K562 (cell line): ENCODE results near the gene LTB4R2. TPM values are rescaled to one million over a fixed set of nuclear protein-coding genes. Genes with fewer than 3 reads are reported as not detected.

ENCODE experiments used
- CREB3L1 ChIP-seq: fragments of 450-650 bp; IDR thresholded peaks from 2 replicates; pipeline ENCODE4 v1.6.1; 2014; ENCODE audit warnings: low read depth, mild to moderate bottlenecking, moderate library complexity, borderline replicate concordance
- DIDO1 ChIP-seq: fragments of 450-650 bp; IDR thresholded peaks from 2 replicates; pipeline ENCODE4 v1.6.1; 2016; ENCODE audit warnings: low read depth, missing biosample characterization, missing genetic modification characterization
- DNMT1 ChIP-seq: fragments of 450-650 bp; IDR thresholded peaks from 2 replicates; pipeline ENCODE4 v1.6.1; 2016; ENCODE audit warnings: antibody characterized with exemption, mild to moderate bottlenecking
- FOXJ3 ChIP-seq: sonication (generic); formaldehyde crosslinking; IDR thresholded peaks from 2 replicates; pipeline ENCODE4 v1.4.0; 2020; ENCODE audit warnings: mild to moderate bottlenecking, missing genetic modification reagents
- HBP1 ChIP-seq: fragments of 450-650 bp; formaldehyde crosslinking; IDR thresholded peaks from 2 replicates; pipeline ENCODE4 v1.4.0; 2022; ENCODE audit warnings: missing genetic modification characterization
- MEF2D ChIP-seq: conservative IDR thresholded peaks from 2 replicates; pipeline ENCODE4 v1.6.1; 2016; ENCODE audit warnings: low read depth, missing genetic modification characterization, missing compliant biosample characterization
- MTA3 ChIP-seq: fragments of 450-650 bp; formaldehyde crosslinking; IDR thresholded peaks from 2 replicates; pipeline ENCODE4 v1.6.1; 2017; ENCODE audit warnings: mild to moderate bottlenecking, borderline replicate concordance
- NBN ChIP-seq: fragments of 450-650 bp; IDR thresholded peaks from 2 replicates; pipeline ENCODE4 v1.6.1; 2016; ENCODE audit warnings: low read depth, mild to moderate bottlenecking
- NFYB ChIP-seq: IDR thresholded peaks from 2 replicates; pipeline ENCODE4 v1.6.1; 2011; ENCODE audit warnings: mild to moderate bottlenecking, moderate library complexity; ENCODE audit not compliant: insufficient read length; ENCODE audit errors: extremely low read depth
- PHF20 ChIP-seq: fragments of 450-650 bp; IDR thresholded peaks from 2 replicates; pipeline ENCODE4 v1.6.1; 2018; ENCODE audit not compliant: partially characterized antibody
- RFX7 ChIP-seq: fragments of 250-450 bp; sonication (Bioruptor Pico); IDR thresholded peaks from 2 replicates; pipeline ENCODE4 v1.5.1; 2021; ENCODE audit warnings: mild to moderate bottlenecking
- RHOXF2B ChIP-seq: fragments of 250-450 bp; sonication (Bioruptor Pico); conservative IDR thresholded peaks from 2 replicates; pipeline ENCODE4 v1.5.1; 2021
- SREBF2 ChIP-seq: sonication (generic); formaldehyde crosslinking; IDR thresholded peaks from 2 replicates; pipeline ENCODE4 v1.4.0; 2020; ENCODE audit warnings: mild to moderate bottlenecking, missing genetic modification reagents
- TRIM24 ChIP-seq, 2 experiments: fragments of 450-650 bp; IDR thresholded peaks; 2 replicates each; pipeline ENCODE4 v1.6.1; 2016
- VEZF1 ChIP-seq: fragments of 200-800 bp; sonication (Bioruptor generic); IDR thresholded peaks from 2 replicates; pipeline ENCODE4 v1.6.1; 2017; ENCODE audit warnings: missing genetic modification characterization, missing compliant biosample characterization
- ZBTB11 ChIP-seq, 3 experiments: fragments of 200-800 bp in 1 of 3; fragments of 250-450 bp in 1 of 3; fragments of 450-650 bp in 1 of 3; sonication (Bioruptor Pico) in 1 of 3; sonication (Bioruptor generic) in 1 of 3; formaldehyde crosslinking in 1 of 3; IDR thresholded peaks; 2 replicates each; pipeline versions ENCODE4 v1.6.1 to v1.8.0; 2016 to 2022; ENCODE audit warnings: mild to moderate bottlenecking in 2 of 3, missing genetic modification characterization in 2 of 3, missing compliant biosample characterization in 1 of 3, moderate library complexity in 1 of 3
- ZNF232 ChIP-seq: sonication (generic); formaldehyde crosslinking; IDR thresholded peaks from 2 replicates; pipeline ENCODE4 v1.8.0; 2022; ENCODE audit warnings: mild to moderate bottlenecking, missing genetic modification reagents
- ZNF512 ChIP-seq: IDR thresholded peaks from 2 replicates; pipeline ENCODE4 v1.6.1; 2016; ENCODE audit warnings: missing genetic modification characterization, missing compliant biosample characterization
- ZNF785 ChIP-seq: fragments of 250-450 bp; sonication (Bioruptor Pico); IDR thresholded peaks from 2 replicates; pipeline ENCODE4 v1.4.0; 2020; ENCODE audit warnings: mild to moderate bottlenecking
- polyA plus RNA-seq, 8 experiments: library from polyadenylated mRNA; depleted of rRNA in 4 of 8; stranded (reverse) in 5 of 8; unstranded in 3 of 8; fragments of >200 nt; fragmentation: Nextera tagmentation in 2 of 8; fragmentation: Illumina TruSeq in 1 of 8; extraction: Ambion mirVana in 2 of 8; extraction: Trizol in 1 of 8; gene quantifications; 2 replicates each; pipeline versions ENCODE4 v1.2.1 to v1.2.3, GENCODE V29; 2011 to 2014; ENCODE audit warnings: inconsistent platforms in 1 of 8, missing spikeins in 1 of 8
- total RNA-seq, 7 experiments: library from RNA; depleted of rRNA in 6 of 7; stranded (reverse); fragments of >200 nt in 6 of 7; fragmentation: Illumina TruSeq in 2 of 7; extraction: Trizol in 2 of 7; gene quantifications; 2 replicates each; pipeline versions ENCODE4 v1.2.1 to v1.2.3, GENCODE V29; 2011 to 2021; ENCODE audit warnings: low replicate concordance in 1 of 7

LTB4R2 gene
- total and polyA plus RNA-seq, 9 of the 15 experiments (the other 6 are each of a cell fraction or from before 2014, with no cell fraction given) = 0.03 to 11.6 (median 2.8) TPM; not detected in 1

- TF ChIP-seq ZBTB11 (CRISPR knock-in tag; IDR thresholded peaks at IDR 0.05) (peak in 1 of 3 experiments; percentile 73; a peak in 1 of 6 replicates), ZNF512 (tag) (no peak), MEF2D (tag) (no peak), ZNF232 (CRISPR knock-in tag) (no peak), RFX7 (CRISPR knock-in tag) (no peak), DIDO1 (no peak), MTA3 (peak; percentile 81; the same call in 1 of the 2 replicates), RHOXF2B (CRISPR knock-in tag) (no peak), NBN (no peak), PHF20 (peak; percentile 48), DNMT1 (no peak), NFYB (no peak), SREBF2 (CRISPR knock-in tag) (no peak), CREB3L1 (peak; percentile 94), FOXJ3 (CRISPR knock-in tag) (no peak), VEZF1 (CRISPR knock-in tag) (peak; percentile 89), ZNF785 (CRISPR knock-in tag) (no peak), HBP1 (no peak), TRIM24 (IDR thresholded peaks at IDR 0.05) (no peak)
Observed at GRCh38 chr14:24271134-24271833, 38.7 kb upstream of the LTB4R2 start, which contains the start of gene RABGGTA (continued).
